DMS 273 (cell line): ENCODE measurements around the gene CDX2.

Experiments used
- DNase-seq: peaks from one replicate; lab custom pipeline; 2025; ENCODE audit not compliant: unreplicated experiment; lab: John Stamatoyannopoulos, UW

The CDX2 gene

DNA sequence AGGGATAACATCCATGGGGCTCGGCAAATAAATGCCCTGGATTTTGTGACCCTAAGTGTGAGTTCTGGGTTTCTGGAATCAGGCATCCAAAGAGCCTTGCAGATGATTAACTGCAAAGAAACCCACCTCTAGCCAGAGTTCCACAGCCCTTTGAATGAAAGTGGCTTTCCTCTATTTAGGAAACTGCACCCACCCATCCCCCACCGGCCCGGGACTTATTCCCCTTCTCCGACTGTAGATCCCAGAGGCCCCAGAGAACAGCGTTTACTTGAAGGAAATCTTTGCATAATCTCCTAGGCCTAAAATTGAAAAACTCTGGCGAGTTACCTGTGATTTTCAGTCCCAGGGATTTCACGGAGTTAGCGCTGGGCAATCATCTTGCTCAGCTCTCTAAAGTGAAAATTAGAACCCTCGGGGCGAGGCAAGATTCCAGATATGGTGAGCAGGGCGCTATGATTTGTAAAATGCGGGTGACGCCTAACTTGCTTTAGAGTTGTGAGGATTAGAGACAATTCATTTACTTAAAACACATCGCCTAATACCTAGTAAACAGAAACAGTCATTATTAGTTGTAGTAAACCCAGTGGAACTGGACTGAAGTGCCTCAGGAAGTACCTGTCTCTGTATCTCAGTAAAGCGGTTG, 10.0 kb upstream of the CDX2 start:
- DNase-seq: peak; percentile 21

DNA sequence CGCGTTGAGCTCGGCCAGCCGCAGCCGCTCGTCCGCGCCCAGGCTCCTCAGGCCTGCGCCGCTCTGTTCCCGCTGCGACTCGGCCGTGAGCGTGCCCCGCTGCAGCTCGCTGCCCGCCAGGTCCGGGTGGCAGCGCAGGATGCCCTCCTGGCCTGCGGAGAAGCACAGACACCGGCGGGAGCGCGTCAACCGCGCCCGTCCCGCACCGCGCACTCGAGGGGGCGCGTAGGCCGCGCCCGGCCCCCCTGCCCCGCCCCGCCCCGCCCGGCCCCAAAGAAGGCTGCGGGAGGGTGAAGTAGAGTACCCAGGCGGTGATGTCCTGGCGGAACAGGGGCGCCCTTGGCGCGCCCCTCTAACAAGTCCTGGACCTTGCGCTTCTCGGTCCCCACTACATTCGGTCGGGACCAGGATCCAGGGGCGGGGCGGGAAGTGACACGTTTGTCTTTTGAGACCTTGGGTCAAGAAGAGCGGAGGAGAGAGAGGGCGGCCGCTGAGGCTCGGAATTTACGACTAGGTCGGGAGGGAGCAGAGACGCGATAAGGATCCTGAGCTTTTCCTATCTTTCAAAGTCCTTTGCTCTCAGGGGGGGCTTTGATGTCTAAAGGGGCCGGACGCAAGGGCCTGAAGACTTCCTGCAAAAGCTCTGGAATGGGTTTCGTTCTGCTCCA, 9.3 kb upstream of the CDX2 start:
- peak; percentile 21 for DNase-seq

DNA sequence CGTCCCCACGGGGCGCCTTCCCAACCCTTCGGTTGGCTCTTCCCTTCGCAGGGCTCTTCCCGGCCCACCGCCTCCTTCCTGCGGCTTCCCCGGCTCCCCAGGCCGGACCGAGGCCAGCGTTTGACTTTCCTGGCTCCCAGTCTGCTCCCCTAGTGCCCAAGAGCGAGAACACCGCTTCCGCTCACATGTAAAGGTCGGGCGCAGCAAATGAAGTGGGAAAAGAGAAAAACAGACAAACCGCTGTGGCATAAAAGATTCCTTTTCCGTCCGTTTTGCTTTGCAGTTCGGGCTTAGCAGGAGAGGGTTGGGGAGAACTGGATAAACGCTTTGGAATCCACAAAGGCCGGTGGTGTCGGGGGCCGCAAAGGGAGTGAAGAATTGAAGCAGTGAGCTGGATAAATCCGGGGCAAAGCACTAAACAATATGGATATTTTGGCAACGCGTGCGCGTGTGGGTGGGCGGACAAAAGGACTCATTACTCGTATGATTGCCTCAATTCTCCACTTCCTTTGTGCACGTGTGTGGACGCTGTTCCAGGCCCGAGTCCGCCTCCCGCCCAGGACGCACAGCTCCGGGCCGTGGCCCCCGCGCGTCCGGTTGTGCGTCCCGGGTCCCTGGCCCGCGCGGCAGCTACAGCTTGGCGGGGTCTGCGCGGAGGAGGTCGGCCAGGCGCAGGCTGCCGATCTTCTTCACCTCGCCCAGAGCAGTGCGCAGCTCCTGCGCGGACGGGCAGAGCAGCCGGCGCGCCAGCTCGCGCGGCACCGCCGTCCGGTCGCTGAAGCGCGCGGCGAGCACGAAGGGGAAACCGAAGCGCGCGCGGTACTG, 8.6 kb upstream of the CDX2 start:
- DNase-seq: peak; percentile 66

DNA sequence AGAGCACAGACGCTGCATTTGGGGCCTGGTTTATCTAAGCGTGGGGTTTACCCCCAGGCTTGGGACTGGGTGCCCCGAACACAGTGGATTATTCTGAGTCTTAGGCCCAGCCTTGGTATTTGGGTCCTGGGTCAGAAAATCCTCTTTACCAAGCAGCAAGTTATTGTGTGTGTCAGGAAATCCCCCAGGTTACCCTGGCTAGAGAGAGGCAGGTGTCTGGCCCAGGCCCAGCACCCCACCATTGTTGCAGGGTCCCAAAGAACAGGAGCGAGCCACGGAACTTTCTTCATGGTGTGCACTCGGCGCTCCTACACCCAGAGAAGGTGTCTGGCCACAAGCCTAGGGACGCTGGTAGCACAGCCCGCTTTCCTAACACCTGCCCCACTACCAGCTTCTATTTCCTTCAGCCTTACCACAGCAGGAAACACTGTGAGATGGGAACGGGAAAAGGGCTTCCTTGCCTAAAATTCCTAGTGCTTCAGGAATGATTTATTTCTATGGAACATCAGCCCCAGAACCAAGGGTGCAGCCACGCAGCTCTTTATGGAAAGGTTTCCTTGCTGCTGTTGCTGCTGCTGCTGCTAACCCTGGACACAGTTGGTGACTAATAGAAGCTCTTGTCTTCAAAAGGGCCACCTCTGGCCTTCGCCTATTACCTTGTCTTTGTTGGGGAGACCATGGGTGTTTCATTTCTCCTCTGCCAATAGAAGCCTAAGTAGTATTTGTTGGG, 7.4 kb upstream of the CDX2 start:
- no peak for DNase-seq

DNA sequence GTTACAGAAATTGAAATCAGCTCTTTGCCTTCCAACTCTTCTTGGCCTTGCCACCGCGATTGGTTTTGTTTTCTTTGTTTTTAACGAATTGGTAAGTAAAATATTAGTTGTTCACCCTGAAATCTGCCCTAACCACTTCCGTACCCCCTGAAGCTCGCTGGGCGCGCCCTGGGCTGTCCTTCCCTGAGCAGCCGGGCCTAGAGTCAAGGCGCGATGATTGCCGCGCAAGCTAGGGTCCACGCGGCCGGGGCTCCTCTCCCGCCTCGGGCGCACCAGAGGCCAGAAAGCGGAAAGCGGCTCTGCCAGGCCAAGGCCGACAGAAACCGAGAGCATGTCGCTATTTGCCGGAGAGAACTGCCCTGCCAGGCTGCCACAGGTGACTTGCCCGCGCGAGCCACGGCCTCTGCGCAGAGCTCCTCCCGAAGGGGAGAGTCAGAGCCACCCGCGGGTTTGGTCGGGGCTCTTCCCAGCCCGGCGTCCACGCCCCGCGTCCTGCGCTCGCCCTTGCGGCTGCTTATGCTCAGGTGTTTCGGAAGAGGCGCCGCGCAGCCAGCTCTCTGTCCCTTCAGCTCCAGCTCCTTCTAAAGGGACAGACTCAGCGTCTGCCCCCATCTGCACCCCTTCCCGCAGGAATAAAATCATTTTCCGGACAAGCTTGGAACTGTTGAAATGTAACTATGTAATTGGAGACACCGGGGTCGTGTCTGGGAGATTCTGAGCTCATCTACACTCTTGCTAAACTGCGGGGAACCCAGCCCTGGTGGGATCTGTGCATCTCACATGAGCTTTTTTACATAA, 6.6 kb upstream of the CDX2 start:
- no peak for DNase-seq

DNA sequence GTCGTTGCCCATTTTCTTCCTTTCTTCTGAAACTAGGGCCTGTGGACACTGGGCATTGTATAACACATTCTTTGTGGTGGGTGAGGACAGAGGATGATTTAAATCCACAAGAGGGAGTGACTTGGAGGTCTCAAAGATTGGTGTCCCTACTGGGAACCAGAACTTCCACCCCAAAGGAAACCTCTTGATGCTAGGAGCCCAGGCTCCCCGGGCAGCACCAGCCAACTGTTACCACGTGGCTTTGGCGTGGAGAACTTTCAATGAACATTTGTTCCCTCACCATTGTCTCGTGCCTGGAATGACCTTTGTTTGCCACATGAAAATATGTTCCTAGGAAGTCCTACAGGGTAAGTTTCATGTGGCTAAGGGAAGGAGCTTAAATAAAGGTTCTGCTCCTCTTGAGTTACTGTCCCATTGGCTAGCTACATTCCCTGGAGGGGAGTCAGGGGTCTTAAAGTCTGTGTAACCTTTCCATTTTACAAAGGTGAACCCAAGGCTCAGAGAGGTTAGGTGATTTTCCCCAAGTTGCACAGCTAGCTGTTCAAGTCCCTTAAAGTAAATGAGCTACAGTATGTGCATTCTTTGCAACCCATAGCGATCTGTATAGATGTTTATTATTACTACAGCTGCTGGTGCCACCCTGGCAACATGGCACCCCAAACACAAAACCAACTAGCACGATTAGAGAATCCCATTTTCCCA, 5.0 kb upstream of the CDX2 start:
- DNase-seq: no peak

DNA sequence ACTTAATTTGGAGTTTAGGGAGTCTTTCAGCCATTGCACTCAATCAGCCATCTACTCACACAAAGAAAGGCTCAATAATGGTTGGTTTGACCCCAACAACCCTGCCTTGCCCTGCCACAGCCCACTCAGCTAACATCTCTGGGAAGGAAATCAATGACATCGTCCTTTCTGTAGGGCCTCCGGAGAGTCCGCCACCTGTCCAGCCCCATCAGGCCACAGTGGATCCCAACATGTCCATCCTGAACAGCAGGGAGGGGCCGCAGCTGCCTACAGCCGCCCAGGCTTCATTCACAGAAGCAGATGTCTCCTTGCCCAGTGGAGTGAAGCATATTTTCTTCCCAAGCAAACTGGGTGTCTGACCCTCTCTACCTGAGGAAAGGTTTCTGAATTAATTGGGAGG, 4.2 kb upstream of the CDX2 start:
- no peak for DNase-seq

DNA sequence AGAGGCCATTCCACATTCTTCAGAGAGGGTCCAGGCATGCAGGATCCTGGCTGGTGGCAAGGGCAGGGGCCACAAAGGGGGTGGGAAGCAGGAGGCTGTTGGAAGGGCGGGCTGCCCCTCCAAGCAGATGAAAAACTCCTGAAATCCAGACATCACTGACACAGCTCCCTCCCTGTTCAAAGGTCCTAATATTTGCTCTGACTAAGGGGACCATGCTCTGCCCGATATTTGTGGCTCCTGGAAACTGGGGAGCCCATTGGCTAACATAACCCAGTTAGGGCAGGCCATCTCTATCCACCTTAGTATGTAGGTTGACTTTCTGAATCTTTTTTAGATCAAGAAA, 3.3 kb upstream of the CDX2 start:
- no peak for DNase-seq

DNA sequence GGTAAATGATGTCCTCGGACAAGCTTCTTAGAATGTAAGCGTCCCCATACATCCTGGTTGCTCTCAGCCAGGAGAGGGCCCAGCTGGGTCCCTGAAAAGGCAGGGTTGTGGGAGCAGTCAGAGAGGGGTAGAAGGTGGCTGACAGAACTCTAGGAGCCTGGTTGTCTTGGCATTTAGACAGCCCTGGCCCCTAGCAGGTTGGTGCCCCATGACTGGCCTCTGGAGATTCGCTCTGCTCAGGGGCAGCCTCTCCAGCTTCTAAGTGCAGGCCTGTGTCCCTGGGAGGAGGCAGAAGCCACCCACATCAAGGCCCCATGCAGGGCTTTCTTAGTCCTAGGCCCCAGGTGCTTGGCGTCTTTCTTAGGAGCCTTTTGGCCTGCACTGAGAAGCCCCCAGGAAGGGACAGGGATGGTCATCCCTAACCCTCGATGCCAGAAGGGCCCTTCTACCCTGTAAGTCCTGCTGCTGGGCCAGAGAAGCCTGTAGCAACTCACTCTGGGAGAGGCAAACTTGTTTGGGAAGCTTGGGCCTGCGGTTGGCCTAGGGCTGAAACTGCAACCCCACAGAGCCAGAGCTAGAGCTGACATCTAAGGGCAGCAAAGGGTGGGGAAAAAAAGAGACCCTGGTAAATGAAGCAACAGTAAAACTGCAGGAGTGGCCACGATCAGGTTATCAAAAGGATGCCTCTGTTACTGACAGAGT, 2.8 kb upstream of the CDX2 start:
- no peak for DNase-seq

DNA sequence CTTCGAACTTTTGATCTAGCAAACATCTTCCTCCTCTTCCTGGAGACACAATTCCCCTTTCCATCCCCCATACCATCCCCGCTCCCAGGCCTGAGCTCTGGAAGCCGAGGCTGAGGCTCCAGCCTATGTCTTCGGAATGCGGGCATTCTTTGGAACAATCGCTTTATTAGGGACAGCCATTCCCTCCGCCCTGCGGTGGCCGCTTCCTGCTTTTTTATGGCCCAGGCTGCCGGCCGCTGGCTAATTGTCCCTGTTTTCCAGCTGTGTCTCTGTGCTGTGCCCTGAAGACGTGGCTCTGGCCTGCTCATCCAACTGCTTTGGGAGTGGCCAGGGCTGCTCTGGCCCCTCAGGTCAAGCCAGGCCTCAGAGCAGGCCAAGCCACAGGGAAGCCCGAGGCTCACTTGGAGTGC, 2.1 kb upstream of the CDX2 start:
- no peak for DNase-seq

DNA sequence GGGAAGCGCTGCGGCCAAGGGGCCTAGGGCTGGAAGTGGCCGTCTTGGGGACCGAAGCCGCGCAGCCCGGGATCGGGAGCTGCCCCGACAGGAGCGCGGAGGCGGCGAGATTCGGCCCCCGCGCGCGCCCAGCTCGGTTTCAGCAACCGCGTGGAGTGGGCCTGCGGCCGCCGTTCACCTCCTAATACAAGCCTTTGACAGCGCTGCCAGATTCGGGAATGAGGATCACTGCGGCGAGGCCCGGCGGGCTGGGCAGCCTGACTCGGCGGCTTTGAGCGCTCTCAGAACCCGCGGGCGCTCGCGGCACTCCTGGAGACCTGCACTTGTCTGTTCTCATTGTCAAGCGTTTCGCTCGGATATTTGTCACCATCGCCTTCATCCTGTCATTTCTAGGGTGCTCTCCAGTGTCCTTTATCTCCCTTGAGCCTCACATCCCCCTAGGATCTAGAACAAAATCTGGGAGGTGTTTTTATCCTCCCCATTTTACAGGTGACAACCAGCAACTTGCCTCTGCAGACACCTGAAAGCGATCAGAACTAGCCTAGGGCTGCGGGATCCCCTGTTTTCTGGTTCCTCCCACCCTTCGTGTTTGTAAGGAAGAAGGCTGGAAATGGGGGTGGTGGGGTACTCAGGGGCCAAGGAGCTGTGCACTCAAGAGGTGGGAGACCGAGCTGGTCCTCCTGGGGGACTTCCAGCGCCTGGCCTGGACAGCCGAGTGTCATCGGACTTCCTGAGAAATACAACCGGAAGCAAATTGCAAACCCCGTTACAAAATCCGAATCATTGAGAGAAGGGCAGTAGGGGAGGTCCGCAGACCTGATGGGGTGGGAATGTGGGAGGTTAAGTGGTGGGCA, 1.5 kb upstream of the CDX2 start:
- no peak for DNase-seq

DNA sequence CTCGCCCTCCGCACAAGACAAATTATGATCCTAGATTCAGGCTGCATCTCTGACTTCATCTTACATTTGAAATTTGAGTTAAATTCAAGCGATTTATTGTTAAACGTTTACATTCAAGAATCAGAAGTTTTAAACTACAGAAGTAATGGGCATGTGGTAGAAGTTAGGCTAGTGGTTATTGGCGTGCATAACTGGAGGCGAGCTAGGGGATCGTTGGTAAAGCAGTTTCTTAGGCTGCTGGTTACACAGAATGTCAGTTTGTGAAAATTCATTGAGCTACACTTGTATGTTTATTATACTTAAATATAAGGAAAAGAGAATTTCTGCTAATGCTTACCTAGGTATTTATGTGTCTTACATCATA, 733 bp upstream of the CDX2 start:
- no peak for DNase-seq

DNA sequence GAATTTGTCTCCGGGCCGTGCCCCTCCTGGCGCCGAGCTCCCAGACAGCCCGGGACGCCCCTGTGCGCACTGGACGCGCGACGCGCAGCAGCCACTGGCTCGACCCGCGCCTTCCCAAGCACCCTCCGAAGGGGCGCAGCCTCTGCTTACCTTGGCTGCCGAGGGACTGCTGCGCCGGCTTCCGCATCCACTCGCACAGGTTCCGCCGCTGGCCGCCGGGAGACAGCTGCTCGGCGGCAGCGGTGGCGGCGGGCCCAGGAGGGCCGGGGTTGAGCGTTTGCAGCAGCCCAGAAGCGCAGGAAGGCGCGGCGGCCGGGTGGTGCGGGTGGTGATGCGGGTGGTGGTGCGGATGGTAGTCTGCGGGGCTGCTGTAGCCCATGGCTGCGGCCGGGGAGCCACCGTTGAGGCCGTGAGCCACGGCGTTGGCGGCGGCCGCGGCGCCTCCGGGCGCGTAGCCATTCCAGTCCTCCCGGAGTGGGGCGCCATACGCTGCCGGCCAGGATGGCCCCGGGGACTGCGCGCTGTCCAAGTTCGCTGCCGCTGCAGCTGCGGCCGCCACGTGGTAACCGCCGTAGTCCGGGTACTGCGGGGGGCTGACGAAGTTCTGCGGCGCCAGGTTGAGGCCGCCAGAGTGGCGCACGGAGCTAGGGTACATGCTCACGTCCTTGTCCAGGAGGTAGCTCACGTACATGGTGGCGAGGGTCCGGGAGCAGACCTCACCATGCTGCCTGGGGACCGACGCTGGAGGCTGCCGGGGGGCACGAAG, 616 bp downstream of the CDX2 start:
- peak; percentile 59 for DNase-seq

DNA sequence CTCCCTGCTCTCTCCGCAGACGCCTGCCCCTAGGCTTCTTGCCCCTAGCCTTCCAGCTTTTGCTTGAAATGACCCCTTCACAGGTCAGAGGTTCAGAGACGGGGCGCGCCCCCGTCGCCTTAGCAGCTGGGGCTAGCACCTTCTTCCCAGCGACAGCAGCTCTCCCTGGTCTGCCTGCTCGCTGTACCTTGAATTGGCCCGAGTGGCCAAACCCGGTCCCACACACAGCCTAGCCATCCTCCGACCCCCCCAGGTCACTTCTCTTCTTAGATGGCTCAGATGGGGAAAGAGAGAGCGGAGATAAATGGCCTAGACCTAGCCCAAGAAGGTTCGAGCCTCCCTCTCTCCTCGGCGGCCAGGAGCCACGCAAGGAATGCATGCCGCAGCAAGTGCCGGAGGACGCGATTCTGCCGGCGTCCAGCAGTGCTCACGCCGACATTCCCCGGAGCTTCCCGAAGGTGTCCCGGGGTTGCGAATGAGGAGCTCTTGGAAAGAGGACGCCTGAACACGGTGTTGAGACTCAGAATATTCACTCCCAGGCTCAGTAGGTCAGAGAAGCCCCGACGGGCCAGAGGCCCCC, 1.3 kb downstream of the CDX2 start:
- DNase-seq: peak; percentile 48

DNA sequence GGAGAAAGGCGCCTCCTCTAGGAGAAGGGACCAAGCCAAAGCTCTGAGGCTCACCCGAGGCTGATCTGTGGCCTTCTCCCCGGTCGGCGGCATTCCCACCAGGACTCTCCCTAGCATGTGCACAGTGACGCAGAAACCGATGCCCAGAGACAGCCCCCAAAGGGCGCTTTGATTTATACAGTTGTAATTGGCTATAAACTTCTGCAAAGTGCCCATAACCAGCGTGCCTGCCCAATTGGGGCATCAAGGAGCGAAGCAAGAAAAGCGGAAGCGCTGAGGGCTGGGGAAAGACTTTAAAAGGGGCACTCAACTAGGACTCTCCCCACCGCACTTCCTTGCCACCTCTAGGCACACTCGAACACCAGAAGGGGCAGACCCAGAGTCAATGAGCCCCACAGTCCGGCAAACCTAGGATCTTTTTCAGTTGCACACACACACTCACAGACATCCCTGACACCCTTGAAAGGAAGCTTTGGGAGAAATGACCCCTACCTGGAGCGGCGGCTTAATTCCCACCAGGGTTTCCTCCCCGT, 1.8 kb downstream of the CDX2 start:
- no peak for DNase-seq

DNA sequence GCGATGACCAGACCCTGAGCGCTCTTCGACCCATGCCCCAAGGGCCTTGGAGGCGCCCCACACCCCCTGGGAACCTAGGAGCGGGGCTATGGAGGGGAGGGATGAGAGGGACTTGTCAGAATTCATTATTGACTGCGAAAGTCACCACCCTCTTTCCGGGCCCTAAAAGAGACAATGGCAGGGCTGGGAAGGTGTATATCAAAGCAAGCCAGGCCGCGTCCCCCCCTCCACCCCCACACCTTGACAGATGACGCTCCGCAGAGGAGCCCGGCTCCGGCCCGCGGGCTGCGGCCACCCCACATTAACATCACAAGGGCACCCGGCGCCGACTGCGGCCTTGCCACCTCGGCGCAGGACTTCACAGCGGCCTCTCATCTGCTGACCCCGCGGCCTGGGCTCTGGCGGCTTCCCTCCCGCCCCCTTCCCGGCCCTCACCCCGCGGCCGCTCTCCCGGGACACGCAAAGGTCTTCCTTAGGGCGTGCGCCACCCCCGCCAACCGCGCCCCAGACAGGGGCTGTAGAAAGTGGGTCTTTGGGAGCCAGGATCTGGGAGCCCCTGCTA, 2.4 kb downstream of the CDX2 start:
- DNase-seq: no peak
